Upper lobe of left lung (tissue), 4 donors: ENCODE data around the gene COL6A2.

Experiments used
- EP300 ChIP-seq, 4 donors: sonication (generic); formaldehyde crosslinking; IDR thresholded peaks; one replicate each; pipeline ENCODE4 v1.5.1; 2017; ENCODE audit warnings: antibody characterized with exemption in 4 of 4, control low read depth in 2 of 4
- POLR2AphosphoS5 ChIP-seq, 2 donors: sonication (generic); formaldehyde crosslinking; IDR thresholded peaks; one replicate each; pipeline ENCODE4 v1.5.1; 2017; ENCODE audit warnings: antibody characterized with exemption in 2 of 2
- TF ChIP-seq, protein P1 (sequence below), 6 experiments: fragments of 450-650 bp in 4 of 6; fragments of 200-600 bp in 2 of 6; sonication (generic) in 2 of 6; IDR thresholded peaks; one replicate each; pipeline ENCODE4 v1.5.1; 2016 to 2019; ENCODE audit warnings: antibody characterized with exemption in 6 of 6

- TF ChIP-seq, protein P1, sequence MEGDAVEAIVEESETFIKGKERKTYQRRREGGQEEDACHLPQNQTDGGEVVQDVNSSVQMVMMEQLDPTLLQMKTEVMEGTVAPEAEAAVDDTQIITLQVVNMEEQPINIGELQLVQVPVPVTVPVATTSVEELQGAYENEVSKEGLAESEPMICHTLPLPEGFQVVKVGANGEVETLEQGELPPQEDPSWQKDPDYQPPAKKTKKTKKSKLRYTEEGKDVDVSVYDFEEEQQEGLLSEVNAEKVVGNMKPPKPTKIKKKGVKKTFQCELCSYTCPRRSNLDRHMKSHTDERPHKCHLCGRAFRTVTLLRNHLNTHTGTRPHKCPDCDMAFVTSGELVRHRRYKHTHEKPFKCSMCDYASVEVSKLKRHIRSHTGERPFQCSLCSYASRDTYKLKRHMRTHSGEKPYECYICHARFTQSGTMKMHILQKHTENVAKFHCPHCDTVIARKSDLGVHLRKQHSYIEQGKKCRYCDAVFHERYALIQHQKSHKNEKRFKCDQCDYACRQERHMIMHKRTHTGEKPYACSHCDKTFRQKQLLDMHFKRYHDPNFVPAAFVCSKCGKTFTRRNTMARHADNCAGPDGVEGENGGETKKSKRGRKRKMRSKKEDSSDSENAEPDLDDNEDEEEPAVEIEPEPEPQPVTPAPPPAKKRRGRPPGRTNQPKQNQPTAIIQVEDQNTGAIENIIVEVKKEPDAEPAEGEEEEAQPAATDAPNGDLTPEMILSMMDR (IDR thresholded peaks at IDR 0.05) = no peak
- TF ChIP-seq POLR2AphosphoS5 (IDR thresholded peaks at IDR 0.05) (no peak), EP300 (IDR thresholded peaks at IDR 0.05) (no peak)
Measured at GRCh38 chr21:46172863-46173528, 75.1 kb downstream of the COL6A2 start.
